SK-N-SH treated with all-trans-retinoic acid at 6 μM for 48 hours (cell line): ENCODE measurements around the gene ANTXRL.

Experiments
- BACH2 ChIP-seq: fragments of 250-450 bp; sonication (Bioruptor Pico); IDR thresholded peaks from 2 replicates; pipeline ENCODE4 v1.9.0; 2021; ENCODE audit warnings: mild to moderate bottlenecking, borderline replicate concordance
- ISL1 ChIP-seq: fragments of 250-450 bp; sonication (Bioruptor Pico); IDR thresholded peaks from 2 replicates; pipeline ENCODE4 v2.1.2; 2022; ENCODE audit warnings: mild to moderate bottlenecking, moderate library complexity
- PPARA ChIP-seq: fragments of 250-450 bp; sonication (Bioruptor Pico); IDR thresholded peaks from 2 replicates; pipeline ENCODE4 v1.5.0; 2020; ENCODE audit warnings: mild to moderate bottlenecking, borderline replicate concordance
- ZFP30 ChIP-seq: fragments of 450-650 bp; formaldehyde crosslinking; IDR thresholded peaks from 2 replicates; pipeline ENCODE4 v1.5.0; 2022; ENCODE audit warnings: mild to moderate bottlenecking, moderate library complexity
- ZNF565 ChIP-seq: fragments of 450-650 bp; formaldehyde crosslinking; conservative IDR thresholded peaks from 2 replicates; pipeline ENCODE4 v1.5.0; 2020; ENCODE audit warnings: low read depth, mild to moderate bottlenecking, moderate library complexity
- ZNF70 ChIP-seq: fragments of 450-650 bp; formaldehyde crosslinking; IDR thresholded peaks from 2 replicates; pipeline ENCODE4 v1.5.0; 2020; ENCODE audit warnings: mild to moderate bottlenecking, moderate library complexity
- TF ChIP-seq, protein P1 (sequence below): fragments of 250-450 bp; sonication (Bioruptor Pico); IDR thresholded peaks from 2 replicates; pipeline ENCODE4 v1.8.0; 2020; ENCODE audit warnings: mild to moderate bottlenecking, moderate library complexity, borderline replicate concordance
- TF ChIP-seq, protein P2 (sequence below): fragments of 250-450 bp; sonication (Bioruptor Pico); IDR thresholded peaks from 2 replicates; pipeline ENCODE4 v1.8.0; 2021; ENCODE audit warnings: low read depth, mild to moderate bottlenecking, moderate library complexity, borderline replicate concordance

DNA sequence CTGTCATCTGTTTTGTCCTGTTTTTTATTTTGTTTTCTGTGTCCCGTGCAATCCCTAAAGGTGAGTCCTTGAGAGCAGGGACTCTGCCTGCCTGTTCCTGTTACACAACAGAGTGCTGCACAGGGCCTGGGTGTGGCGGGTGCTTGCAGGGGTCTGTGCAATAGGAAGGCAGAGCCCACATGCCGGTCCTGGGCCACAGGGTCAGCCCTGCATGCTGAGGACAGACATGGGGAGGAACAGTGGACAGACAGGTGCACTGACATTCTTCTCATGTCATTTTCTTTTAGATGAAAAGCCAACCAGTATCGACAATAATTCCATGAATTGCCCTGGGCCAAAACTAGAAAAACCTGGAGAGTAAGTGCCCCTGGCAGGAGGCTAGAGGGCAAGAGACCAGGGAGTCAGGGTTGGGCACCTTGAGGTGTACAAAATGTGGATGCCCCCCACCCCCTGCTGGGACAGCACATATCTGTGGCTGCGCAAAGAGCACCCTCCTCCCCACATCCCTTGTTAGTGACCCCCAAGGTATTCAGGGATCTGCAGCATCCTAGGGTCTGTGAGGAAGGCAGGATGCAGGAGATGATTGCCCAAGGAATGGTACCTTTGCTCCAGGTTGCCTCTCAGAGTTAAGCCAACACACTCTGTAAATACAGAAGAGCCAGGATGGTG lies 19.9 kb downstream of the ANTXRL start:
- TF ChIP-seq ZNF565, result no peak
- TF ChIP-seq, protein P1, sequence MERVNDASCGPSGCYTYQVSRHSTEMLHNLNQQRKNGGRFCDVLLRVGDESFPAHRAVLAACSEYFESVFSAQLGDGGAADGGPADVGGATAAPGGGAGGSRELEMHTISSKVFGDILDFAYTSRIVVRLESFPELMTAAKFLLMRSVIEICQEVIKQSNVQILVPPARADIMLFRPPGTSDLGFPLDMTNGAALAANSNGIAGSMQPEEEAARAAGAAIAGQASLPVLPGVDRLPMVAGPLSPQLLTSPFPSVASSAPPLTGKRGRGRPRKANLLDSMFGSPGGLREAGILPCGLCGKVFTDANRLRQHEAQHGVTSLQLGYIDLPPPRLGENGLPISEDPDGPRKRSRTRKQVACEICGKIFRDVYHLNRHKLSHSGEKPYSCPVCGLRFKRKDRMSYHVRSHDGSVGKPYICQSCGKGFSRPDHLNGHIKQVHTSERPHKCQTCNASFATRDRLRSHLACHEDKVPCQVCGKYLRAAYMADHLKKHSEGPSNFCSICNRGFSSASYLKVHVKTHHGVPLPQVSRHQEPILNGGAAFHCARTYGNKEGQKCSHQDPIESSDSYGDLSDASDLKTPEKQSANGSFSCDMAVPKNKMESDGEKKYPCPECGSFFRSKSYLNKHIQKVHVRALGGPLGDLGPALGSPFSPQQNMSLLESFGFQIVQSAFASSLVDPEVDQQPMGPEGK, result no peak
- TF ChIP-seq ISL1 (CRISPR knock-in tag), result no peak
- TF ChIP-seq ZNF70 (CRISPR knock-in tag), result no peak
- no peak for TF ChIP-seq PPARA (CRISPR knock-in tag)
- TF ChIP-seq, protein P2, sequence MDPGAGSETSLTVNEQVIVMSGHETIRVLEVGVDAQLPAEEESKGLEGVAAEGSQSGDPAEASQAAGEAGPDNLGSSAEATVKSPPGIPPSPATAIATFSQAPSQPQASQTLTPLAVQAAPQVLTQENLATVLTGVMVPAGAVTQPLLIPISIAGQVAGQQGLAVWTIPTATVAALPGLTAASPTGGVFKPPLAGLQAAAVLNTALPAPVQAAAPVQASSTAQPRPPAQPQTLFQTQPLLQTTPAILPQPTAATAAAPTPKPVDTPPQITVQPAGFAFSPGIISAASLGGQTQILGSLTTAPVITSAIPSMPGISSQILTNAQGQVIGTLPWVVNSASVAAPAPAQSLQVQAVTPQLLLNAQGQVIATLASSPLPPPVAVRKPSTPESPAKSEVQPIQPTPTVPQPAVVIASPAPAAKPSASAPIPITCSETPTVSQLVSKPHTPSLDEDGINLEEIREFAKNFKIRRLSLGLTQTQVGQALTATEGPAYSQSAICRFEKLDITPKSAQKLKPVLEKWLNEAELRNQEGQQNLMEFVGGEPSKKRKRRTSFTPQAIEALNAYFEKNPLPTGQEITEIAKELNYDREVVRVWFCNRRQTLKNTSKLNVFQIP, result no peak
- TF ChIP-seq ZFP30, result no peak
- no peak for TF ChIP-seq BACH2
